ENCODE results near the gene RRBP1.

RRBP1 gene

DNA sequence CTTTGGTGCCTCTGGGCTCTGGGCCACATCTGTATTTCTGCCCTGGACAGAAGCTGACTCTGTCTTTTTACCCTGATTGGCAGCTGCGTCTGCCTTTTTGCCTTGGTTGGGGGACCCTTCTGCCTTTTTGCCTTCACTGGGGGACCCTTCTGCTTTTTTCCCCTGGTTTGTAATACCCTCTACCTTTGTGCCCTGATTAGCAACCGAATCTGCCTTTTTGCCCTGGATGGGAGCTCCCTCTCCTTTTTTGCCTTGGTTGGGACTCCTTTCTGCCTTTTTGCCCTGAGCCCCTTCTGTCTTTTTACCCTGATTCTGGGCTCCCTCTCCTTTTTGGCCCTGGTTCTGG lies 23.4 kb downstream of the RRBP1 start:
- TF ChIP-seq CTCF (IDR thresholded peaks at IDR 0.05) = no peak

- no peak for TF ChIP-seq CTCF (IDR thresholded peaks at IDR 0.05)
These were observed 24.0 kb downstream of the RRBP1 start for GRCh38 chr20:17657898-17658647.

GRCh38 chr20:17657079-17657825 lies 24.8 kb downstream of the RRBP1 start:
- no peak for TF ChIP-seq CTCF (IDR thresholded peaks at IDR 0.05)

DNA sequence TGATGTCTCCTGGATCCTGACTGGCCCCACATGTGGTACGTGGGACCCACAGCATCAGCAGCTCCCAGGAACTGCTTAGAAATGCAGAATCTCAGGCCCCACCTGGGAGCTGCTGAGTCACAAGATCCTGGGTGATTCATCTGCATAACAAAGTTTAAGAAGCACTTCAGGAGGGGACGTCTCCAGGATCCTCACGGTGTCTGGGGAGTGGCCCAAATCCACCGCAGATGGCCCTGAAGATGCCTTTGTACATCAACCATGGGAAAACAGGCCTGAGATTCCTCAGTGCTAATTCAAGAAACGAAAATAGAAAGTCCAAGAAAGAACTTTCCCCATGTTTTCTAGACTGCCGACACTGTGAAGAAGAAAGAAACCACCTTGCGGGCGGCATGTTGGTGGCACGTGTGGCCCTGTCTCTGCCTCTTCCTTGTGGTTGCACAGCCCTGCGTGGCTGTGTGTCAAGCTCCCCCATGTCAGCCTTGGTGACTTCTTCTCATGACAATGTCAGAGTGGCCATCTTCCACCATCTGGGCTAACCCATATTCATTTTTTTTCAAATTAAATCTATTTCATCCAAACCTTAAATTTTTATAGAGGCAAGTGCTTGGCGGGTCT lies 26.1 kb downstream of the RRBP1 start:
- TF ChIP-seq CTCF (IDR thresholded peaks at IDR 0.05) = no peak

DNA sequence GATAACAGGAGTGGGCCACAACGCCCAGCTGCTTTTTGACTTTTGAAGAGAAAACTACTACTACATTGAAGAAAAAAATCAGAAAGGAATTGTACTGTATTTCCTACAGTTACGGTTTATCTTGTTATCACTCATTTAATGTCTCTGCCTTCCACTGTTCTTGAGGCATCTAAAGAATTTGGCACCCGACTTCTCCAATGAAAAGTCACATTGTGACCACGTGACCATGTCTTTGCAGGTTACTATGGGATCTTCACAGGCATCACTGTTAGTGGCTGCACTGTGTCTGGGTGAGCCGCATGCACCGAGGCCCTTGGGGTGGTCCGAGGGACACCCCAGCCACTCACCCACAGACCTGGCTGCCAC lies 26.8 kb downstream of the RRBP1 start:
- peak; percentile 16 for TF ChIP-seq CTCF (IDR thresholded peaks at IDR 0.05)

- TF ChIP-seq CTCF (IDR thresholded peaks at IDR 0.05) = peak; percentile 64
These were observed 27.3 kb downstream of the RRBP1 start for GRCh38 chr20:17654649-17655285.

DNA sequence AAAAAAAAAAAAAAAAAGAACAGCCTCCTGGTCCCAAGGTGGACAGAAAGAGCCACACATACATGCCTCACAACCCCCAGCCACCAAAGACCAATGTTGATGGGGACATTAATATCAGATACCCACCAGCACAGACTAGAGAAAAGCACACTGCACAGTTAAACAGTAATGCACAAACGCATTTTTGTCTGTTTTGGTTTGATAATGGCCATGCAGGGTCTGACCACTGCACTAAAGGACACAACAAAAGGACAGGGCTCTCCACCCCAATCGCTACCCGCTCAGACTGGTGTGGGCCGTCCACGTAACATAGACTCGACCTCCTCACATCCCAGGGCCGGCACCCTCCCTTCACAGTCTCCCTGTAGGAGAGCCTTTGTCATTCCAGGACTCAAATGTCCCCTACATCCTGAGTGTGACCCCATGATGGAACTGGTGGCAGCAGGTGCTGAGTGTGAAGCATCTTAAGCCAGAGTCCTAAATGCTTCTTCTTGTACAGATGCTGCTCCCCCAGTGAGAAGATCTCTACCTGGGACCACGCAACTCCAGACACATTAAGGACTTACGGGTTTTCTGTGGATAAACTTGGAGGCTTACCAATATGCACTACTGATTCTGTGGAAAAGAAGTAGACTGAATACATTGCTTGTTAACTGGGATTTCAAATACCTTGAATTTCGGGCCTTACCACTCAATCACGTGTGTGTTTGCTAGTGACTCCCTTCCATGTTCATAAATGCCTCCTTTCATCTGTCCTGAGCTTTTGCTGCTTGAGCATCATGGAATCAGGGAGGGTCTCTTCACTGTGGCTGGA lies 28.0 kb downstream of the RRBP1 start:
- TF ChIP-seq CTCF (IDR thresholded peaks at IDR 0.05) = no peak
